Hindlimb muscle (tissue), 1 donor: Measurements from ENCODE around the gene DCUN1D2. TPM values are rescaled to one million over a fixed set of nuclear protein-coding genes. Genes with fewer than 3 reads are reported as not detected.

Source experiments
- DNase-seq: peaks from one replicate; pipeline ENCODE4 v3.0.0-alpha.2; 2013
- polyA plus RNA-seq: library from polyadenylated mRNA; unstranded; fragments of 120-200 nt; gene quantifications from one replicate; pipeline ENCODE4 v1.2.1, GENCODE V29; 2013; ENCODE audit not compliant: insufficient read length

Gene DCUN1D2
- polyA plus RNA-seq, 1 donor, result 19.5 TPM

- no peak for DNase-seq
These were observed 67.5 kb downstream of the DCUN1D2 start for GRCh38 chr13:113422807-113423519.

- DNase-seq, result peak; percentile 78
These were observed 68.7 kb downstream of the DCUN1D2 start for GRCh38 chr13:113421673-113422270.

- no peak for DNase-seq
These were observed 69.5 kb downstream of the DCUN1D2 start for GRCh38 chr13:113420833-113421600.

- DNase-seq, result no peak
These were observed 70.3 kb downstream of the DCUN1D2 start for GRCh38 chr13:113420232-113420631.

- no peak for DNase-seq
These were observed 70.8 kb downstream of the DCUN1D2 start for GRCh38 chr13:113419531-113420193.

GRCh38 chr13:113418722-113419049, 71.8 kb downstream of the DCUN1D2 start:
- DNase-seq, result no peak

- DNase-seq, result no peak
These were observed 72.4 kb downstream of the DCUN1D2 start for GRCh38 chr13:113417836-113418721.

GRCh38 chr13:113417008-113417751, 73.3 kb downstream of the DCUN1D2 start:
- DNase-seq, result no peak

GRCh38 chr13:113415825-113416224, 74.7 kb downstream of the DCUN1D2 start:
- DNase-seq, result no peak

- no peak for DNase-seq
These were observed 75.5 kb downstream of the DCUN1D2 start for GRCh38 chr13:113415032-113415431.

GRCh38 chr13:113414335-113414734, 76.2 kb downstream of the DCUN1D2 start:
- no peak for DNase-seq

GRCh38 chr13:113413898-113414282, 76.6 kb downstream of the DCUN1D2 start:
- DNase-seq, result no peak

- DNase-seq, result no peak
These were observed 77.2 kb downstream of the DCUN1D2 start for GRCh38 chr13:113413178-113413897.

- no peak for DNase-seq
These were observed 78.1 kb downstream of the DCUN1D2 start for GRCh38 chr13:113412440-113412839.

- DNase-seq, result no peak
These were observed 79.1 kb downstream of the DCUN1D2 start for GRCh38 chr13:113411216-113412023.

- peak; percentile 71 for DNase-seq
These were observed 79.9 kb downstream of the DCUN1D2 start for GRCh38 chr13:113410472-113411201.

GRCh38 chr13:113408562-113408961, 81.9 kb downstream of the DCUN1D2 start:
- DNase-seq, result no peak

- no peak for DNase-seq
These were observed 82.7 kb downstream of the DCUN1D2 start for GRCh38 chr13:113407531-113408393.
